Activated CD4-positive, alpha-beta T cell treated with anti-CD3 and anti-CD28 coated beads, Interleukin-10, Interleukin-2, amounts not matched to agents 100 ng/mL and 50 ng/mL, durations not matched to agents 16 hours and 8 hours (primary cell): Measurements from ENCODE around the gene STK10.
A peak's percentile ranks its signal among the peaks of the same experiment; 100 is the strongest.
"Not testable (repeated sequence)": the region's sequence is repeated elsewhere in the genome, so short reads cannot be mapped to it uniquely, and the experiment has no call there.

ENCODE experiments used
- DNase-seq: peaks from one replicate; pipeline ENCODE4 v3.0.0-alpha.2; 2020

Gene STK10

DNA sequence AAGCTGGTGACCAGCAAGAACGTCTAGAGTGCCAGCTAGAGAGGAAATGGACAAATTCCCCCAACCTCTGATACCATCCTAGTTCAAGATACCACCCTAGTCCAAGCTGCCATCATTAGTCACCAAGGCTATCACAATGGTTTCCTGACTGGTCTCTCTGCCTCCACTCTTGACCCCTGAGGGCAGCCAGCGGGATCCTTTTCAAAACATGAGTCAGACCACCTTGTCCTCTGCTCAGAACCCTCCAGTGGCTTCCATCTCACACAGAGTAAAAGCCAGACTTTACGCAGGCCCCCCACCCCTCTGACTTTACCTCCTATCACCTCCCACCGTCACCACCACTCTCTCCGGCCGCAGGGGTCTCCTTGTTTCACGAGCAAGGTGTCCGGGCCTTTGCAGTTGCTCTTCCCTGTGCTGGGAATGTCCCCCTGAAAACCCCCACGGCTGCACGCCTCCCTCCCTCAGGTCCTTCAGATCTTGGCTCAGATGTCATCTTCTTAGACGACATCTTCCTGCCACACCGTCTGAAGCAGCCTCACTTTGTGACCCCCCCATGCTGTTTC, 139.4 kb downstream of the STK10 start:
- DNase-seq: no peak

- no peak for DNase-seq
Measured at GRCh38 chr5:172048170-172048422, 139.9 kb downstream of the STK10 start.

GRCh38 chr5:172046593-172046992, 141.4 kb downstream of the STK10 start:
- DNase-seq: no peak

- no peak for DNase-seq
Measured at GRCh38 chr5:172045315-172045632, 142.8 kb downstream of the STK10 start.

DNA sequence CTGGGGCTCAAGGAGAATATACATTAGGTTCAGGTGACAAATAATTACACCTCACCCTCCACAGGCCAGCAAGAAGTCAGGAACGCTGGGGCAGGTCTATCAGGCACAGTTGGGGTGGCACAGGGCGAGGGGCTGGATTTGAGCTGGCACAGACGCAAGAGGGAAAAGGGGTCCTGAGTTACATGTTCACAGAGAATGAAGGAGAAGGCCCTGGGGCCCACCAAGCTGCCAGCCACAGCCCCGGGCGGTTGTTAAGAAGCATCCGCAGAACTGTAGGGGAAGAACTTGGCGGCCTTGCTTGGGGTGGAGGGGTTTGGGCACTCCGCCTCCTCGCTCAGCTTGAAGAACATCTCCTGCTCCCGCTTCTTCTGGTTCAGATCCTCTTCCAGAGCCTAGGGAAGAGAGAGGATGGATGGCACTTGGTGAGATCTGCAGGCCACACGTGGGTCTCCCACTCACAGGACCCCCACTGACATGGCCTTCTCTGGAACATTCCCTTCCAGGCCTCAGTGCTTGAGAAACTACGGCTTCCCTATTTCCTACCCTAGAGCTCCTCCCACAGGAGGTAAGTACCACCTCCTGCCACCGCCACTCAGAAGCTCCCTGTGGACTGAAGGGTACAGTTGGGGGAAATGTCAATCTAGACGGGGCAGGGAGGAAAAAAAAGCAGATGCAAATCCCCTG, 143.3 kb downstream of the STK10 start:
- no peak for DNase-seq

DNA sequence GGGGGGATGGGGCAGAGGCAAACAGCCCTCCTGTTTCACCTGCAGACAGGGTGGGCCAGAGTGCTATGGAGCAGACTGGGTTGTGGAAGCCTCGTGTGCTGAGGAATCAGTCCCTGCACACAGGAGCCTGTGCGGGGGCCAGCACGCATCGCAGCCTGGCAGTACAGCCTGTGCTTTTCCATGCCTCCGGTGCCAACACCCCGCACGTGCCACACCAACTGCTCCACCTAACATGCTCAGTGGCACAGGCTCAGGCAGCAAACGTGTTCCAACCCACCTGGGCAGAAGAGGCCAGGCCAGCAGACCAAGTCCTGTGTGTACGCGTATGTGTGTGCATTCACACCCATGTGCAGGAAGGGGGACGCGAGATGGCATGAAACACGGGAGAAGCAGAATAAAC, 144.2 kb downstream of the STK10 start:
- no peak for DNase-seq

DNA sequence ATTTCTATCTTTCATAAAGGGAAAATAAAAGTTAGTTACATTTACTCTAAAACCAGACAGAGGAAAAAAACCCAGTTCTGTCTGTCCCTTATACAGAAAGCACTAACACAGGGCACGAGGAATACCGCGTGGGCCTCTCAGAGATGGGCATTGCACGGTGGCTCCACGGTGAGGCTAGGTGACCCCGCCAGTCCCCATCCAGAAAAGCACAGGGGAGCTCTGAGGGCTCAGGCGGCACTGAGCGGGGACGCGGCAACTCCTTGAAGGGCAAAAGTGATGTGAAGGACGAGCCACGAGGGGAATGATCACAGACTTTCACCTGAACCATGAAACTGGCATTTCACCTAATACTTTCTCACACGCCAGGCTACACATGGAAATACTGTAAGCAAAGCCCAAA, 145.8 kb downstream of the STK10 start:
- DNase-seq: no peak

DNA sequence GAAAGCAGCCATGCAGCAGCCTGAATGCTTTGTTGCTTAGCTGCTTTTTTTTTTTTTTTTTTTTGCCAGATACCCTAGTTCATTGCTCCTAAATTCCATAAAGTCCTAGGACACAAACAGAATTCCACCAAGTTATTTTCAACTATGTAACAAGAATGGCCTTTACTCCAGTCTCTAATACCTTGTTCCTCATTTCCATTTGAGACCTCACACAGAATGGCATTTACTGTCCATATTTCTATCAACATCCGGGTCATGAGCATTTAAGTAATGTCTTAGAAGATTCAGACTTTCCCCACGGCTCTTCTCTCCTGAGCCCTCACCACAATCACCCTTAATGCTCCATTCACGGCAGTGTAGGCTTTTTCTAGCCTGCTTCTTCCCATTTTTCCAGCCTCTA, 149.9 kb downstream of the STK10 start:
- DNase-seq: no peak

GRCh38 chr5:172035049-172035448, 153.0 kb downstream of the STK10 start:
- no peak for DNase-seq

- DNase-seq: no peak
Measured at GRCh38 chr5:172031894-172032461, 156.0 kb downstream of the STK10 start.

GRCh38 chr5:172029876-172030275, 158.1 kb downstream of the STK10 start:
- DNase-seq: no peak

DNA sequence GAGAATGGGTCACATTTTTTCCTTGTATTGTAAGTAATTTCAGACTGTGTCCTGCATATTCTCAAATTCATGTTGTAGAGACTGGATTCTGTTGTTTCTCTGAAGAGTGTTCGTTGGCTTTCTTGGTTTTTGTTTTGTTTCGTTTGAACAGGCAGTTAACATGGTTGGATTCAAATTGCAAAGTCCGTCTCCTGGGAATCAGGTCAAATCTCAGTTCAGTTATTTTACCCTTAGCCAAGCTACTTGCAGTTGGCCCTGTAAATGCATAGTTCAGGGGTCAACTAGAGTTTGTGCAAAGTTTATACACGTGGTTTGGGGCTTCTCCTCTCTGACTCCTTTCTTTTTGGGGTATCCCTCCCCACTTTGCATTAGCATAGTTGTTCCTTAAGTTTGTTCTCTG, 159.9 kb downstream of the STK10 start:
- DNase-seq: no peak

- DNase-seq: not testable (repeated sequence)
Measured at GRCh38 chr5:172020110-172020786, 167.8 kb downstream of the STK10 start.

DNA sequence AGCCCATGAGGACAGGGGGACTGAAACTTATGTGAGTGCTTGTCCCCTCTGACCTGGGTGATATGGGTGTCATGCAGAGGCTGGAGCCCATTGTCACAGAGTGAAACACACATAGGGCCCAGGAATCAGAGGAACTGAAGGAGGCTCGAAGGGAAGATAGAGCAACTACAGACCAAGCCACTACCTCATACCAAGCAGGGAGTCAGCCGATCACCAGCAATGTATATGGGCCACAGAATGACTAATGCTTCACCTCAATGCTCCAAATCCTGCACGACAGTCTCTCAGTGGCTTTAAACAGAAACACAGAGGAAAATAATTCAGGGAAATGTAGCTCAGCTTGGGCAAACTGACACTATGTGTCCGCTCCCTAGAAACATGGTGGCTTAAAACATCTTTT, 172.7 kb downstream of the STK10 start:
- DNase-seq: no peak

DNA sequence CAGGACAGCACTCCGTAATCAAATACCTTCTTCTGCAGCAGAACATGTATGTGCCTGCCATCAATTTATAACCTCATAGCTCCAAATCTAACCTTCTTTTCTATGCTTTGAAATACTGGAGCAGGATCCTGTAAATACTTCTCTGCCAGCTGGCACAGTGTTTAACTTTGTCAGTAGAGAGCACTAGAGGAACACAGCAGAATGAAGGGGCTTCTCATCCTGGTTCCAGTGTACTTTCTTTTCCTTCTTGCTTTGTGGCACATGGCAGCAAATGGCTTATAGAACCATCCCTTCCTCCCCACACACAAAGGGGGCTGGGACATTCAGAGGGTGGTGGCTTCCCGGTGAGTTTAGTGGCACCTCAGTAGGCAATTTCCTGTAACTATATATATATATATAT, 177.7 kb downstream of the STK10 start:
- DNase-seq: no peak

- no peak for DNase-seq
Measured at GRCh38 chr5:172009536-172010270, 178.3 kb downstream of the STK10 start.

- no peak for DNase-seq
Measured at GRCh38 chr5:172008689-172009141, 179.3 kb downstream of the STK10 start.

GRCh38 chr5:172008111-172008455, 179.9 kb downstream of the STK10 start:
- no peak for DNase-seq

GRCh38 chr5:172007175-172008110, 180.6 kb downstream of the STK10 start:
- DNase-seq: peak; percentile 12

- DNase-seq: peak; percentile 98
Measured at GRCh38 chr5:172006321-172007174, 181.5 kb downstream of the STK10 start, which contains the start of gene FBXW11. TSS of gene FBXW11 (minus strand) at chr5:172006638. CDS start at chr5:172006502, 136 bp downstream.

GRCh38 chr5:172005708-172006320, 182.2 kb downstream of the STK10 start:
- DNase-seq: peak; percentile 14
